HCT116 (cell line): ENCODE data around the gene CAMTA2.

Experiments
- ATF3 ChIP-seq: IDR thresholded peaks from 2 replicates; pipeline ENCODE4 v1.6.1; 2012
- CEBPB ChIP-seq: IDR thresholded peaks from 2 replicates; pipeline ENCODE4 v1.6.1; 2012; ENCODE audit warnings: low read depth
- CTCF ChIP-seq, 3 experiments: fragments of 200-600 bp in 1 of 3; sonication (generic) in 1 of 3; IDR thresholded peaks in 2 of 3; conservative IDR thresholded peaks in 1 of 3; 2 replicates each; pipeline ENCODE4 v1.5.1; 2012 to 2017; ENCODE audit warnings: low read depth in 2 of 3, low read length in 2 of 3, antibody characterized with exemption in 1 of 3, borderline replicate concordance in 1 of 3, control low read depth in 1 of 3, mild to moderate bottlenecking in 1 of 3, mixed read lengths in 1 of 3, mixed run types in 1 of 3, moderate library complexity in 1 of 3; ENCODE audit not compliant: insufficient read depth in 1 of 3
- EGR1 ChIP-seq: IDR thresholded peaks from 2 replicates; pipeline ENCODE4 v1.6.1; 2012; ENCODE audit warnings: low read depth
- EZH2 ChIP-seq: fragments of 200-600 bp; sonication (generic); IDR thresholded peaks from 2 replicates; pipeline ENCODE4 v1.6.1; 2017; ENCODE audit warnings: antibody characterized with exemption, mixed run types
- MAX ChIP-seq: IDR thresholded peaks from 2 replicates; pipeline ENCODE4 v1.6.1; 2012
- POLR2A ChIP-seq: IDR thresholded peaks from 2 replicates; pipeline ENCODE4 v1.7.0; 2011; ENCODE audit warnings: borderline replicate concordance; ENCODE audit not compliant: insufficient read depth, insufficient read length; ENCODE audit errors: extremely low read depth
- POLR2AphosphoS5 ChIP-seq: IDR thresholded peaks from 2 replicates; pipeline ENCODE4 v1.6.1; 2011; ENCODE audit warnings: mild to moderate bottlenecking, low read depth, low read length, moderate library complexity
- SIN3A ChIP-seq: IDR thresholded peaks from 2 replicates; pipeline ENCODE4 v1.6.1; 2012; ENCODE audit warnings: low read depth

- no peak for TF ChIP-seq POLR2A
- TF ChIP-seq EGR1 = no peak
- no peak for TF ChIP-seq POLR2AphosphoS5
- no peak for TF ChIP-seq CTCF (IDR thresholded peaks at IDR 0.05 in 2 of 3, conservative IDR thresholded peaks at IDR 0.05 in 1 of 3; ENCODE audit: borderline replicate concordance in 1 of 3, insufficient read depth in 1 of 3, low read depth in 2 of 3, low read length in 2 of 3)
- no peak for TF ChIP-seq SIN3A
- no peak for TF ChIP-seq ATF3
- TF ChIP-seq MAX = no peak
- TF ChIP-seq EZH2 = no peak
- no peak for TF ChIP-seq CEBPB
These were observed 15.9 kb upstream of the CAMTA2 start for GRCh38 chr17:5003214-5003867.
